Activated naive CD8-positive, alpha-beta T cell treated with anti-CD3 and anti-CD28 coated beads, Interleukin-2, amount 10 ng/mL, durations not matched to agents 7 days and 5 days (primary cell): Measurements from ENCODE around the gene POU6F2. TPM values are rescaled to one million over a fixed set of nuclear protein-coding genes. Genes with fewer than 3 reads are reported as not detected.
"Not testable (repeated sequence)": the region's sequence is repeated elsewhere in the genome, so short reads cannot be mapped to it uniquely, and the experiment has no call there.

Experiments used
- ATAC-seq: fragments of 150-1000 bp; cut with Tn5 transposase; one replicate; pipeline ENCODE4 v1.10.0; 2021; ENCODE audit warnings: low read depth, moderate library complexity
- POLR2A ChIA-PET: fragments of 350-600 bp; sonication (Branson Sonifier 250); formaldehyde crosslinking; loops from one replicate; lab custom pipeline; 2021; ENCODE audit warnings: antibody characterized with exemption; lab: Charles Lee
- DNase-seq: peaks from one replicate; pipeline ENCODE4 v3.0.0; 2021
- H3K27ac Mint-ChIP-seq: one replicate; pipeline ENCODE4 v1.8.0; 2022; ENCODE audit warnings: mild to moderate bottlenecking, mixed read lengths
- H3K27me3 Mint-ChIP-seq: one replicate; pipeline ENCODE4 v1.8.0; 2022; ENCODE audit warnings: mild to moderate bottlenecking, moderate library complexity, mixed read lengths
- H3K36me3 Mint-ChIP-seq: one replicate; pipeline ENCODE4 v1.8.0; 2021; ENCODE audit warnings: mild to moderate bottlenecking, mixed read lengths
- H3K4me1 Mint-ChIP-seq: one replicate; pipeline ENCODE4 v1.8.0; 2021; ENCODE audit warnings: mixed read lengths
- H3K4me3 Mint-ChIP-seq: one replicate; pipeline ENCODE4 v1.8.0; 2022; ENCODE audit warnings: mild to moderate bottlenecking, moderate library complexity, mixed read lengths
- H3K9me3 Mint-ChIP-seq: one replicate; pipeline ENCODE4 v1.8.0; 2021; ENCODE audit warnings: mixed read lengths
- total RNA-seq, 2 experiments: library from RNA; stranded (reverse); gene quantifications; one replicate each; pipeline ENCODE4 v1.2.3, GENCODE V29; 2021

The POU6F2 gene
- total RNA-seq, 2 experiments from 2014 or later: 0.19 to 0.20 TPM

DNA sequence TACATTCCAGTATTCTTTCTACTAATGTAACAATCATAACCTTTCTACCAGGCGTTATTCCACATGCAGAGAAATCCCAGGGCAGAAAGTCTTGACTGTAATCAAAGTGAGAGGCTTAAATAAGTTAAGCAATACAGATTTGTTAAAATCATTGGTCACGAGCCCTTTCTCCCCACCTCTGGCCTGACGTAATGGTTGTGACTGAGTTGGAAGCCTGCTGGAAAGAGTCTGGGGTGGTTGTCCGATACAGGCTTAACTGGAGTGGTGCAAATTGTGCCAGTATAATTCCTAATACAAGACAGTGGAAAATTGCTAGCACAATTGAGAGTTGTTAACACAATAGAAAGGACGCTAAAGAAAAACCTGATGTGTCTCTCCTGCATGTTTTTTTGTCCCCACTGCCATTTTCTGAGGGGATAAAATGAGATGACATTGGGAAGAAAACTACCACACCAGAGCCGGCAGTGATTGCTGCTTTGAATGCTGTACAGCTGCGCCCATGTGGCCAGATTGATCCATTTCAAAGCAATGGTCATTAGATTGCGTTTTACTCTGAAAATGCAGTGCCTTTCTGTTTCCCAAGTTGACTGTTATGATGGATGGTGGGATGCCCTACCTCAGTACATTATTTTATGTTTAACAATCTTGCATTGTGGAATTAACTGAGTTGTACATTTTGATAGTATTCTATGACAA lies 190.8 kb downstream of the POU6F2 start:
- H3K9me3 Mint-ChIP-seq: no peaks in the 10 kb centered on the region
- POLR2A ChIA-PET: no interaction called here
- no peak for ATAC-seq
- no peaks in the 10 kb centered on the region for H3K4me1 Mint-ChIP-seq
- no peak overlapping the region for H3K4me3 Mint-ChIP-seq
- no peaks in the 10 kb centered on the region for H3K27me3 Mint-ChIP-seq
- no peak overlapping the region for H3K27ac Mint-ChIP-seq
- no peak for DNase-seq
- H3K36me3 Mint-ChIP-seq: no peaks in the 10 kb centered on the region

DNA sequence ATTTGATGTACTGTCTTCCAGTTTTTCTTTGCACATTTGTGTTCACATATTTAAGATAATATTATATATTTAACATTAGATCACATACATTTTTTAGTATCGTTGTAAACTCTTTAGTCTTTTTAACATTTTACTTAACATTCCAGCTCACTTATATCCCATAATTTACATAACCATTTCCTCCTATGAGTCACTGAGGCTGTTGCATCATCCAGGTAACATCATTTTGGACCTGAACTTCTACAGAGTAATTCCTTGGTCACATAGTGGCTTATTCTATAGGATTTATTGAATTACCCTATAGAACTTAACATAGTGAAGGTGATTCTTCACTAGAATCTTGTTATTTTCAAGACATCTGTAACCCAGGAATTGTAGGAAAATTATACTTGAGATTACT lies 194.4 kb downstream of the POU6F2 start:
- POLR2A ChIA-PET: no interaction called here
- H3K27ac Mint-ChIP-seq: no peak overlapping the region
- no peaks in the 10 kb centered on the region for H3K4me1 Mint-ChIP-seq
- no peaks in the 10 kb centered on the region for H3K36me3 Mint-ChIP-seq
- ATAC-seq (no peak), DNase-seq (no peak)
- H3K27me3 Mint-ChIP-seq: no peaks in the 10 kb centered on the region
- H3K9me3 Mint-ChIP-seq: no peaks in the 10 kb centered on the region
- H3K4me3 Mint-ChIP-seq: no peak overlapping the region

DNA sequence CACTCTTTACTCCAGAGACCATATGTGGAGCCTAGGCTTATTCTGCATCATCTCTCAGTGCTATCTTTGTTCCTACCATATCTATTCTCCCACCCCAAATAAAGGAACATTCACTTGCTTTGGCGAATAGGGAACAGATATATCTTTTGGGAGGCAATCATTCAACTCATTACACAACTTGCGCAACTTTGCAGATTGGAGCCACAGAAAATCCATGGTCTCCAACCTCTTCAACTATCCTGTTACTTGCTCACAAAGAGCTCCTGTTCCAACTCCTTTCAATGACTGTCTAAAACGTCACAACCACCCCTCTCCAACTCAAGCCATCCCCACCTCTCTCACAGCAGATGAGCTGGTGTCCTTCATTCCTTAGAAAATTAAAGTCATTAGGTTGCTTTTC lies 203.7 kb downstream of the POU6F2 start:
- Mint-ChIP-seq H3K36me3 (no peaks in the 10 kb centered on the region), H3K27ac (no peak overlapping the region)
- no peak for ATAC-seq

DNA sequence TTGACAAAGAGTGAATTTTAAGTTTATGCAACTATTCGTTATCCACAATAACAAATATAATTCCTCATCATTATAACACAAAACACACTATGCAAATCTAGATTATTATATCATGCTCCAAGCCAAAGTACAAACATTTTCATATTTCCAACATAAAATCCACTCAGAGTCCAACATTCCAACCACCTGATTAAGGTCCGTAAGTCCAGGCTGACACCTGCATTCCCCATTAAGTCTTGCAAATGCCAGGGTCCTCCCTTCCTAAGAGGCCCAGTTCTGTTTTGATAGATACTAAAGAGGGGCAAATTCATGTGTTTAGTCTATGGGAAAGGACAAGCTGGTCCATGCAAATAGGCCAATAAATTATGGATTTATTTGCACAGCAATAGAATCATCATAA lies 206.1 kb downstream of the POU6F2 start:
- no peaks in the 10 kb centered on the region for H3K9me3 Mint-ChIP-seq
- H3K27me3 Mint-ChIP-seq: no peaks in the 10 kb centered on the region
- no peaks in the 10 kb centered on the region for H3K4me1 Mint-ChIP-seq
- H3K4me3 Mint-ChIP-seq: no peak overlapping the region
- ATAC-seq (no peak), DNase-seq (no peak)
- H3K27ac Mint-ChIP-seq: no peak overlapping the region
- POLR2A ChIA-PET: no interaction called here
- no peaks in the 10 kb centered on the region for H3K36me3 Mint-ChIP-seq

More for the DNA sequence above, 203.7 kb downstream of the POU6F2 start:
- H3K27me3 Mint-ChIP-seq: no peaks in the 10 kb centered on the region
- POLR2A ChIA-PET: no interaction called here
- H3K4me1 Mint-ChIP-seq: no peaks in the 10 kb centered on the region
- H3K4me3 Mint-ChIP-seq: no peak overlapping the region
- H3K9me3 Mint-ChIP-seq: no peaks in the 10 kb centered on the region
- no peak for DNase-seq

DNA sequence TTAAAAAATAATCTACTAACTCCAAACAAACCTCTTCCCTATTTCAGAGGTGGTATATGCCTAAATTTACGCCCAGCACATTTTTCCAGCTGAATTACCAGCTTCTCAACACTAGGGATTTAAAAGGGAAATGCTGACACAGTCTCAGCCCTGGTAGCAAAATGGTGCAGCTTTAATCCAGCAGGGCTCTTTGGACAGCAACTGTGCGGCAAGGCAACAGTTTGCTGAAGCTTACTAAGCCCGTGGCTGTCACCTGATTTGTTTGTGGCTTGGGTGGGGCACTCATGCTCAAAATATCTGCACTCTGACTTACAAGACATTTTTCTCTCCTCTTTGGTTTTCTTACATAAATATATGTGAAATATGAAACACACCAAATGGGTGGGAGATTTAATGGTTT lies 206.7 kb downstream of the POU6F2 start:
- H3K9me3 Mint-ChIP-seq: no peaks in the 10 kb centered on the region

DNA sequence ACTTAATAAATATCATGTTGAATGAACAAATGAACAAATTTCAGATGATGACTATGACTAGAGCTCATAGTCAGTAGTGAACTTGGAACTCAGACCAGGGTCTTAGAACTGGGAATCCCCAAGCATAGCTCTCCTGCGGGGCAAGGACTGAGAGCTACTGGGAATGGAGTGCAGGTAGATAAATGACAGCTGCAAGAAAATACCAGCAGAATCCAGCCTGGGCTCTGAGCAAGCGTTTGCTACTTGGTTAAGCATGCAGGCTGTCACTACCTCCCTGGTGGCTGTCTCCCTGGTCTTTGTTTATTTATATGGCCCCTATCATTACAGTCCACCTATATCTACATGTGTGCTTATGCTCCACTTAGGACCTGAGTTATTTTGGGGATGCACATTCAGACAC lies 208.4 kb downstream of the POU6F2 start:
- POLR2A ChIA-PET: no interaction called here
- no peaks in the 10 kb centered on the region for H3K4me1 Mint-ChIP-seq
- no peaks in the 10 kb centered on the region for H3K9me3 Mint-ChIP-seq
- ATAC-seq (no peak), DNase-seq (no peak)
- H3K36me3 Mint-ChIP-seq: no peaks in the 10 kb centered on the region
- H3K27ac Mint-ChIP-seq: no peak overlapping the region
- no peaks in the 10 kb centered on the region for H3K27me3 Mint-ChIP-seq
- H3K4me3 Mint-ChIP-seq: no peak overlapping the region

More for the DNA sequence above, 206.7 kb downstream of the POU6F2 start:
- no peak overlapping the region for H3K27ac Mint-ChIP-seq
- no peak overlapping the region for H3K4me3 Mint-ChIP-seq
- no peak for ATAC-seq
- H3K36me3 Mint-ChIP-seq: no peaks in the 10 kb centered on the region
- no peaks in the 10 kb centered on the region for H3K27me3 Mint-ChIP-seq
- POLR2A ChIA-PET: no interaction called here
- no peaks in the 10 kb centered on the region for H3K4me1 Mint-ChIP-seq
- no peak for DNase-seq

DNA sequence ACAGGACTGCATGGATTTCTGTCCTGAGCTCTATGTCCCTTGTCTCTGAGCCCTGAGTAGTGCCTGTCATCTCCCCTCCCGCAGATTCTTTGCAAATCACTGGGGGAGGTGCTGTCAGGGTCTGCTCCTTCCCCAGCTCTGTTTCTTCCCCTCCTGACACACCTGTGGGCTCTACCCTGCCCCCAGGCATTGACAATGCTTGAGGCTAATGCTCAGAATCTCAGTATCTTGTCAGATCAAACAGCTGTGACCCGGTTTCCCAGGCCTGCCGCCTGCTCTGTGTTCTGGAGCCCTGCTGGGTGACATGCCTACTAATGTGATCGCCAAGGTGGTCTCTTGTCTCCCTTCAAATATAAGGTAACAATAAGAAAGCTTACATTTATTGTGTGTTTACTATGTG lies 209.0 kb downstream of the POU6F2 start:
- ATAC-seq (no peak), DNase-seq (no peak)
- no peaks in the 10 kb centered on the region for H3K4me1 Mint-ChIP-seq
- no peak overlapping the region for H3K27ac Mint-ChIP-seq
- POLR2A ChIA-PET: no interaction called here
- H3K4me3 Mint-ChIP-seq: no peak overlapping the region
- no peaks in the 10 kb centered on the region for H3K27me3 Mint-ChIP-seq
- no peaks in the 10 kb centered on the region for H3K36me3 Mint-ChIP-seq
- no peaks in the 10 kb centered on the region for H3K9me3 Mint-ChIP-seq

DNA sequence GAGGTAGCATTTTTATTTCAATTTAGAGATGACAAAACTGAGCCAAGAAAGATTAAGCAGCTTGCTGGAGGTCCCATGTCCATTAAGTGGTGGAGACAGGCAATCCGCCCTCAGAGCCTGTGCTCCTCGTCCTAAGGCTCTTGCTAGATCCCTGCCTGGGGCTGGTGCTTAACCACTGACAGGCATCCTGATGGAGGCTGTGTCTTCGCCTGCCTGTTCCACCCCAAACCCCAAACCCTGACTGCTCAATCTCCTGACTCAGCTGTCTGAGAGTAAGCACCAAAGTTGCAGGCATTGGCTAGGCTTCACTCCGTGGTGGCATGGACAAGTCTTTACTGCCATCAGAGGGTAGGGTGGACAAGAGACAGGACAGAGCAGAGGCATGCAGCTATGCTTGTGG lies 209.4 kb downstream of the POU6F2 start:
- H3K27ac Mint-ChIP-seq: no peak overlapping the region
- POLR2A ChIA-PET: no interaction called here
- no peaks in the 10 kb centered on the region for H3K4me1 Mint-ChIP-seq
- DNase-seq (no peak), ATAC-seq (no peak)
- no peaks in the 10 kb centered on the region for H3K27me3 Mint-ChIP-seq
- no peaks in the 10 kb centered on the region for H3K36me3 Mint-ChIP-seq
- H3K9me3 Mint-ChIP-seq: no peaks in the 10 kb centered on the region
- no peak overlapping the region for H3K4me3 Mint-ChIP-seq

DNA sequence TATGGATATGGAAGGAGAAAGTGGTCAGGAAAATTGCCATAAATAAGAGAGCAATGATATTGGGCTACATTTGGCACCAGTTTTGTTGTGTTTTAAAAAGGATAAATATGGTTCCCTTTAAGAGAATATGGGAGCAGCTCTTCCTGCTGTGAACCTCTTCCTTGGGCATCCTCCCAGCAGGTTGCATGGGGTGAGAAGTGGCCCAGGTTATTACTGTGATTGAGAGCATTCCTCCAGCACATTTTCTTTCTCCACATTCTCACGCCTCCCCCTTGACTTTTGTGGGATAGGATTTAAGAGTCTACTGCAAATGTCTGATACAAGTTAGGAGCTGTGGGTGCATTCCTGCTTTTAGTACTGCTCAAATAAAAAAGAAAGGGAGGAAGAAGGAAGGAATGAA lies 214.8 kb downstream of the POU6F2 start:
- POLR2A ChIA-PET: no interaction called here
- Mint-ChIP-seq H3K36me3 (no peaks in the 10 kb centered on the region), H3K9me3 (no peaks in the 10 kb centered on the region), H3K4me1 (no peaks in the 10 kb centered on the region), H3K27me3 (no peaks in the 10 kb centered on the region), H3K27ac (no peak overlapping the region), H3K4me3 (no peak overlapping the region)
- no peak for ATAC-seq
- DNase-seq: no peak

DNA sequence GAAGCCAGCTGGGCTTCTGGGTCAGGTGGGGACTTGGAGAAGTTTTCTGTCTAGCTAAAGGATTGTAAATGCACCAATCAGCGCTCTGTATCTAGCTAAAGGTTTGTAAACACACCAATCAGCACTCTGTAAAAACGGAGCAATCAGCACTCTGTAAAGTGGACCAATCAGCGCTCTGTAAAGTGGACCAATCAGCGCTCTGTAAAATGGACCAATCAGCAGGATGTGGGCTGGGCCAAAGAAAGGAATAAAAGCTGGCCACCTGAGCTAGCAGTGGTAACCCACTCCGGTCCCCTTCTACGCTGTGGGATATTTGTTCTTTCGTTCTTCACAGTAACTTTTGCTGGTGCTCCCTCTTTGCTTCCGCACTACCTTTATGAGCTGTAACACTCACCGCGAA lies 216.7 kb downstream of the POU6F2 start:
- DNase-seq, H3K9me3 Mint-ChIP-seq, H3K27ac Mint-ChIP-seq, H3K4me3 Mint-ChIP-seq, H3K36me3 Mint-ChIP-seq, ATAC-seq, POLR2A ChIA-PET, H3K27me3 Mint-ChIP-seq, H3K4me1 Mint-ChIP-seq: not testable (repeated sequence)

DNA sequence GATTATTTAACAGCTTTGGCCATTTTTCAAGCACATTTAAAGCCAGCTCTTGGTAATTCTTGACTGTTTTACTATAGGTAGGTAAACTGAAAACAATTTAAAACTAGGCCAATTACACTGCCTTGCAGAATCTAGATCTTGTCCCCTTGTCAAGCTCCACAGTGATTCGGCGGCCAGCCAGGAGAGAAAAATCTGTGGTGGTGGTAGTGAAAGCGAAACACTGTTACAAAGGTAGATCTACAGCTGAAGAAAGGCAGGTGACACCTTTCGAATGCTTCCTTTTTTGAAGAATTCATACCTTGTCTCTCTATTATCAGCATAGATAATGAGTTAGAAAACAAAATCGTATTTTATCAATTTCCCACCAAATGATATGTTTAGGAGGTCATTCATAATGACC lies 218.3 kb downstream of the POU6F2 start:
- Mint-ChIP-seq H3K36me3 (no peaks in the 10 kb centered on the region), H3K4me3 (no peak overlapping the region), H3K9me3 (no peaks in the 10 kb centered on the region), H3K27ac (no peak overlapping the region), H3K27me3 (no peaks in the 10 kb centered on the region), H3K4me1 (no peaks in the 10 kb centered on the region)
- ATAC-seq (no peak), DNase-seq (no peak)
- POLR2A ChIA-PET: no interaction called here

DNA sequence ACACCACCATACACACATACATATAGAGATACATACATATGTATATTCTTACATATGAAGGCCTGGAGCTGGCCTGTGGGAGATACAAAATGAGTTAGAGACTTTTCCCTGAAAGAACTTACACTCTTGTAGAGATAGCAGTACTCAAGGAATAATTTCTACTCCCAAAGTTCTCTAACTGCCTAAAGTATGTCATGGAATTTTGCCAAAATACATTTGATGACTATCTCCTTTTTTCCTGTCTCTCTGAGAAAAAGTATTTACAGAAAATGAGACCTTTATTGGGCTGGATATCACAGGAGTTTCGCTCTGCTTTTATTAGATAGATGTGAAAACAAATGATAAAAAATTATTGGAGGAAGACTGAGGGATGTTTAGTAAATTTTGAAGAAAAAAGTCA lies 220.1 kb downstream of the POU6F2 start:
- no peaks in the 10 kb centered on the region for H3K4me1 Mint-ChIP-seq
- no peak overlapping the region for H3K4me3 Mint-ChIP-seq
- no peaks in the 10 kb centered on the region for H3K36me3 Mint-ChIP-seq
- H3K27me3 Mint-ChIP-seq: no peaks in the 10 kb centered on the region
- no peaks in the 10 kb centered on the region for H3K9me3 Mint-ChIP-seq
- no peak for DNase-seq
- POLR2A ChIA-PET: no interaction called here
- H3K27ac Mint-ChIP-seq: no peak overlapping the region
- no peak for ATAC-seq

DNA sequence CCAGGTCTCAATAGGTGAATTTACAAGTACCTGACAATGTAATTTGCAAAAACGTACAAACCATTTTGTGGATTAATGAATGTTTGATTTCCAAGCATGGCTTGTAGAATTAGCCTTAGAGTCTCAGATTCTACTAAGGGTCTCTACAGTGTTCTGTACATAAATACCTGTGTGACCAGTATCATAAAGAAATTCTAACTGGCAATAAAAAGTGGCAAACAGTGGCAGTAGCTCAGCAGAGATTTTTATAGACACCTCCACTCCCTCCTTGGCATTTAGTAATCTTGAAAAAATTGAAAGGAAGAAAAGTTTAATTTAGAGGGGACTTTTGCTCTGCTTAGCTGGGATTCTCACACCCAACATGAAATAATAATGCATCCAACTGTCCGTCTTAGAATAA lies 220.8 kb downstream of the POU6F2 start:
- Mint-ChIP-seq H3K27me3 (no peaks in the 10 kb centered on the region), H3K27ac (no peak overlapping the region), H3K4me1 (no peaks in the 10 kb centered on the region), H3K36me3 (no peaks in the 10 kb centered on the region), H3K9me3 (no peaks in the 10 kb centered on the region), H3K4me3 (no peak overlapping the region)
- no peak for ATAC-seq
- POLR2A ChIA-PET: no interaction called here
- DNase-seq: no peak

DNA sequence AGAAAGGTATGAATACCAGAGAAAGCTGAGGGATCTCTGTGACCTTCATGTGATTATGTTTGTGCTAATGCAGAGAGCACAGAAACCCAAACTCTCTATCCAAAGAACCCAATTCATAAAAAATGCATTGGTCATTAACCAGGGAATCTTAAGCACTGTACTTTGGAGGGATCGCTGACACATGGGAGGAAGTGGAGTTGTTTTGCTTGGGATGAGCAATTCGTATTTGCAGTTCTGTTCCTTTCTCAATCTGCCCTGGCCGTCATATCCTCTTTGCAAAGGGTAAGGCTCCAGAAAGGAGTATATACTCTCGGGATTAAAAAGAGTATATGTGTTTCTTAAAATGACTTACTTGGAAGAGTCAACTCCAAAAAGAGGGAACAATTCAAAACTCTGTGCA lies 221.3 kb downstream of the POU6F2 start:
- no peaks in the 10 kb centered on the region for H3K9me3 Mint-ChIP-seq
- DNase-seq (no peak), ATAC-seq (no peak)
- no peak overlapping the region for H3K4me3 Mint-ChIP-seq
- POLR2A ChIA-PET: no interaction called here
- no peaks in the 10 kb centered on the region for H3K36me3 Mint-ChIP-seq
- H3K4me1 Mint-ChIP-seq: no peaks in the 10 kb centered on the region
- no peaks in the 10 kb centered on the region for H3K27me3 Mint-ChIP-seq
- H3K27ac Mint-ChIP-seq: no peak overlapping the region

DNA sequence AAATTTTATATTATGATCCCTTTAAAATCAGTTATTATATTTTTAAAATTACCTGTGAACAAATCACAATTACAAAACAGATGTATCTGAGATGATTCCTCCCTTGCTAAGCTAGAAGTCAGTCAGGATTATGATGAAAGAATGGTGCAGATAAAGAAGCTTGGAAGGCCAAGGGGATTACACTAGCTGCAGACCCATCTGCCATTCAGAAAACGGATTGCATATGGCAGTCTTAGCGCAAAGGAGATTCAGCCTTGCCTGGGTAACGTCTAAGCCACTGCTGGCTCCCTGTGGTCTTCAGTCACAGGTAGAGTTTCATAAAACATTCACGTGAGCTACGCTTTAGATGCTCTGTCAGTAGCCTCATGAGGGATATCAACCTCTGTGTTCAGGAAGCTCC lies 222.2 kb downstream of the POU6F2 start:
- Mint-ChIP-seq H3K9me3 (no peaks in the 10 kb centered on the region), H3K27ac (no peak overlapping the region), H3K4me3 (no peak overlapping the region), H3K36me3 (no peaks in the 10 kb centered on the region), H3K4me1 (no peaks in the 10 kb centered on the region), H3K27me3 (no peaks in the 10 kb centered on the region)
- ATAC-seq: no peak
- POLR2A ChIA-PET: no interaction called here
- DNase-seq: no peak
